GM19043 (cell line): Measurements from ENCODE around the gene DCLRE1B.

Source experiments
- ATAC-seq: cut with Tn5 transposase; IDR thresholded peaks from one replicate; pipeline ENCODE4 v1.9.1; 2021; ENCODE audit warnings: low read depth; ENCODE audit not compliant: unreplicated experiment

Gene DCLRE1B

DNA sequence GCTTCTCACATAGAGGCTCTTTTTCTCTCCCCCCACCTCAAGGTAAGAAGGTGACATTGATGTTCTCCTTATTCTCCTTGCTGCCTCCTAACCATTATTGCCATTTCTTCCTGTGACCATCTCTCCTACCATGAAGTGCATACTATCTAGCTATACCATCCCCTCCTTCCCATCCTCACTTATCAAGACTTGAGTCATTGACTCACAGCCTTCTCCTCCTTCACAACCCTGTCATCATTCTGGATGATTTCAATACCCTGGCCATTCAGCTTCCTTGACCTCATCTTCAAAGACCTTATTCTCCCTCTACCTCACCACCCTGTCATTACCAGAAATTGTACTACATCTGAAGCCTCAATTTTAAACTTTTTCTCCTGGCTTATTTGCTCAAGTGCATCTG lies 13.1 kb downstream of the DCLRE1B start:
- no peak for ATAC-seq

DNA sequence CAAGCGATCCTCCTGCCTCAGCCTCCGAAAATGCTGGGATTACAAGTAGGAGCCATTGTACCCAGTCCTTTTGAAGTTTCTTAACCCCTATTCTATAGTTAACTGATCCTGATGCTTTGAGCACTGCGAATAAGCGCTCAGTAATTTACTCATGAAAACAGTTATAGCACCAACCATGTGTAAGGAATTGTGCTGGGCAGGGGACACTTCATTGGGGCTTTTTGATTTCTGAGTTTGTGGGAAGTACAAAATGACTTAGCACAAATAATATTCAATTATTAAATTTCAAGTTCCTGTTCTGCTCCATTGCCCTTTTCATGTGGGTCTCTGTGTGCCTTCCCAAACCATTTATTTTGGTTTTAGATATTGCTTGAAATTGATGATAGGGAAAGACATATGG lies 17.8 kb downstream of the DCLRE1B start:
- ATAC-seq = no peak

DNA sequence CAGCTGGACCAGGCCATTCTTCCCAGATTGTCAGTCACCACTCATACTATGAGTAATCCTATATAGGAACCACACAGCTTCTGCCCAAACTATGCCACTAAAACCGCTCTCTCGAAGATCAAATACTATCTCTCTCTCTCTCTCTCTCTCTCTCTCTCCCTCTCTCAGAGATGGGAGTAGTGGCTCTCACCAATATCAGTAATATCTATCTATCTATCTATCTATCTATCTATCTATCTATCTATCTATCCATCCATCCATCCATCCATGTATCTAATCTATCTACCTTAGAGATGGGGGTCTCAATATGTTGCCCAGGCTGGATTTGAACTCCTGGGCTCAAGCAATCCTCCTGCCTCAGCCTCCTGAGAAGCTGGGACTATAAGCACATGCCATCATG lies 19.3 kb downstream of the DCLRE1B start:
- ATAC-seq = no peak

DNA sequence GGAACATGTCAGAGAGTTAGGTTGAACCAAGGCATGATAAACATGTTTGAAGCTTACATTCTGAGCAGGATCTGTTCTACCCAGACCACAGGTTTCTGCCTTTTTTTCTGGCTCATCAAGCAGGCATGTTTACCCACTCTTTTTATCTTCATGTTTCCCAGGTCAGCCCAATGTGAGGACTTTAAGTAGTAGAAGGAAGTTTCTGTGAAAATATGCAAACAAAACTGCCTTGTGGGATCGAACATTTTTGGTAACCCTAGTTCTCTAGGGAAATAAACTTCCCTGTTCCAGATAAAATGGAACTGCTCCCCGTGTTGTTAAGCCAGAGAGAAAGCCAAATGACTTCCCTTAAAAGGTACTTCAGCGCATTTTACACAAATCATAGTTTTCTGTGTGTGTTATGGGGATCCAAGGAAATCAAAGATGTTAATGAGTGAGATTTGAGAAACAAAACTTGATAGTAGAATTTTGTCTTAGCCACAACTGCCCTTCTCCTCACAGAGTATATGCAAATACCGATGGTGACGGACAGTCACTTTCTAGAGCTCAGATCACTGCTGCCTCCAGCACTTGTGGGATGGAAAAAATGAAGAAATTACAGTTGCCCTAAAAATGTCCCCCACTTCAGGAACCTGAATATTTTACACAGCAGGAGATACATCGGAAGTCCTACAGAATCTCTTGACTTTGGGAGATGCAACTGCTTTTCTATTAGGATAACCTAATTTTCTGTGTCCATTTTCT lies 23.2 kb downstream of the DCLRE1B start:
- ATAC-seq = peak; percentile 33

DNA sequence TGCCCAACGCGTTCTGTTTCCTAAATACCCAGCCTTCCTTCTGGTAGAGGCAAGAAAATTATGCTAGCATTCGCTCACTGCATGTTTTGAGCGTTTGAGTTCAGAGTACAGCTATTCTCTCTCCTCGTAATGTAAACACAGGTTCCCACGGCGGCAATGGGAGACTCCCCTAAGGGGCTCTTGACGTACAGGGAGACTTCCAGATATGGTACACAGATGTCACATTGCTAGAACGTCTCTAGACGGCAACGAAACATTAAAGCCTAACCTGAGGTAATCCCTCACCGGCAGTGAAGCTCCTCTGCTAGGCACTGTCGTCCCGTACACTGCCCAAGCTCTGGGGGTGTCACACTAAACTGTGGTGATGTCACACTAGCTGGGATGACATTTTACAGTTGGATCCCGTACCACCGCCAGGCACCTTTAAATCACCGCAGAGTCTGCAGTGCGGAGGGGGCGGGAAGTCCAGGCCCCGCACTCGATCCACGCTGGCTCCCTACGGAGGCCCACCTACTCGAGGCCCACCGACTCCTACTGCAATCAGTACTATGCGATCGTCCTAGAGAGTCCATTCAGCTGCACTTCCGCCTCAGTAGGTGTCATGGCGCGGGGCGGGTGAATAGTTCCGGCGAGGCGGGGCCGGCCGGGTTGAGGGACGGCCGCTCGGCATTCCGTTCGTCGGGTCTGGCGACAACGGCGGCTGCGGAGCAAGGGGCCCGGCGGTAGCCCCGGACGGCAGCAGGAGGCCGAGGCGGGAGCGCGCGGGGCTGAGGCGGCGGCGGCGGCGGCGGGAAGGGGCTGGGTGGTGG lies 24.0 kb downstream of the DCLRE1B start, which contains the start of gene HIPK1:
Gene HIPK1 (plus strand): TSS at position 384 of the 809 bp plus-strand sequence.
- peak; percentile 52 for ATAC-seq

DNA sequence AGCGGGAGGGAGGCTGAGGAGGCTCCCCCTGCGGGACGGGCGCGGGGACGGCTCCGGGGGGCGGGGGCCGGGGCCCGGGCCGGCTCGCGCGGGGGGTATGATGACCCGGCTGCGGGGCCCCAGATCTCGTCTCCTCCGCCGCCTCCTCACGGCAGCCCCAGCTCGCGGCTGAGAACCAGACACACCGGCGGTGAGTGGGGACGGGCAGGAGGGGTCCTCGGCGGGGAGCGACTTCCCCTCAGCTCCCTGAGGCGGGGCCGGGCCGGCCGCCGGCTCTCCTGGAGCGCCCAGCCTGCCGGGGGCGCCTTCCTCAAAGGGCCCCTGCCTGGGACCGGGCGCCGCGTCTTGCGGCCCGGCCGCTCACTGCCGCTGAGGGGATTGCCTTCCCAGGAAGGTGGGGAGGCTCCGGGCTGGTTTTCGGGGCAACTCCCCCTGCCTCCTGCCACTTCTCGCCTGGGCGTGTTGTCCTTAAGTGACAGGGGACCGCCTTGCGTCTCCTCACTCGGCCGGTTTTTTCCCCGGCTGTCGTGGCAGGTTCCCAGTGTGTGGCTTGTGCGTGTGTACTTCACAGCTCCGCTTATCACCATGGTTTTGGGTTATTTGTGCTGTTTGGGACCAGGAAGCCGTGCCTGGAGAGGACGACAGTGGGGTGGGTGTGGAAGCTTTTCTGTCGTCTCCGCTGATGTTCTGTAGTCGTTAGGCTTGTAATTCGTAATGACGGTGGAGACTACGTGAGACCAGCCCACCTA lies 24.8 kb downstream of the DCLRE1B start:
- peak; percentile 22 for ATAC-seq

DNA sequence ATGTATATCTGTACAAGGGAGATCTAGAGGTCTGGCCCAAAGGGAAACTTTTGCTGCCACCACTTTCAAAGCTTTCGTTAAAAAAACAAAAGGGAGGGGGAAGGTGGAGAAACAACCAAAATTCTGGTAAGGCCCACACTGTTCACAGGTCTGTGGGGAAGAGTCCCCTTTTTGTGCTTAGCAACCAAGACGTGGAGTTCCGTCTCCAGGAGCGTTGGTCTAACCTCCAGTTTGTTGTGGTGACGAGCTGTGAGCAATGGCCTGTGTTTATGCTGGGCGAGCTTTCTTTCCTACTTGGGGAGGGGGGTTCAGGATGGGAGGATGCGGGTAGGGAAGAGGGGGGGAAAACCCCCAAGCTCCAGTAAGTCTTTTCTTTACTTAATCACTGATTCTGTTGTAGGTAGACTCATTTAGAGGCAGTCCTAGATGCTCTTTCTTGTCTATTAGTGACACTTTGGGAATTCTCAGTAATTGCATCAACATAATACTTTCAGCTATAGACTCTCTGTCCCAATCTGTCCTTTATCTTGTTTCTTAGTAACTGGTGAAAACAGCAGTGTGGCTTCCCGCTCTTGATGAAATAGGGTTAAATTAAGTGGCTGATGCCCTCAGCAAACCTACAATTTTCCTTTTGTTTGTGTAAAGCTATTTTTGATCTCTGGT lies 25.5 kb downstream of the DCLRE1B start:
- ATAC-seq = peak; percentile 35

DNA sequence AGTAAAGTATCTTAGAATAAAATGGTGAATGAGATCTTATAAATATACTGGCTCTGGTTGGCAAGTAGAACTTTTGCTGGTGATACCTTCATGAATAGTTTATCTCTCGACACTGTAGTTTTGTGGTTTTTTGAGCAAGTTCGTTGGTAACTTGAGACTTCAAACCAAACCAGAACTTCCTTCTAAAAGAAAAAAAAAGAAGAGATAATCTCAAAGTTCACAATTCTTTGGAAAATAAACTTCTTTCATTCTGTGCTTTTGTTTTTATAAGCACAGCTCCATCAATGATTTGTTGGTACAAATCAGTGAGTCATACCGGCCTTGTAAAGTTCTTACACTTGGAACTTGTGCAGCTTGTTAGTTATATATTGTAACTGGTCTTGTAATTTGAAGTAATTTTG lies 26.3 kb downstream of the DCLRE1B start:
- no peak for ATAC-seq

DNA sequence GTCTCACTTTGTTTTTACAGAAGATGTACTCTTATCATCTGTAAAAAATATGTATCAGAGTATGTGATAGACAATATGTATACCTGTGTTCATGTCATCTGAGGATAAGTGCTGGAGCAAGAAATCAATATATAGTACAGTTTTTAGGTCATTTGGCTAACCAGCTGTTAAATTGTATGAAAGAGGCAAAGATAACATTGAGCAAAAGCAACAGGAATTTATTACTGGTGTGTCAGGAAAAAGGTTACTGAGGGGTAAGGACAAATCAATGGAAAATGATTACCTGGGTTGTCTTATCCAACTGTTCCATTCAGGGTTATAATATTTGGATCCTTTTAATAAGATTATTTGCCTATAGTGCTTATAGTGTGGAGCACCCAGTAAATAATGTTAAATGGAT lies 28.9 kb downstream of the DCLRE1B start:
- ATAC-seq = no peak

DNA sequence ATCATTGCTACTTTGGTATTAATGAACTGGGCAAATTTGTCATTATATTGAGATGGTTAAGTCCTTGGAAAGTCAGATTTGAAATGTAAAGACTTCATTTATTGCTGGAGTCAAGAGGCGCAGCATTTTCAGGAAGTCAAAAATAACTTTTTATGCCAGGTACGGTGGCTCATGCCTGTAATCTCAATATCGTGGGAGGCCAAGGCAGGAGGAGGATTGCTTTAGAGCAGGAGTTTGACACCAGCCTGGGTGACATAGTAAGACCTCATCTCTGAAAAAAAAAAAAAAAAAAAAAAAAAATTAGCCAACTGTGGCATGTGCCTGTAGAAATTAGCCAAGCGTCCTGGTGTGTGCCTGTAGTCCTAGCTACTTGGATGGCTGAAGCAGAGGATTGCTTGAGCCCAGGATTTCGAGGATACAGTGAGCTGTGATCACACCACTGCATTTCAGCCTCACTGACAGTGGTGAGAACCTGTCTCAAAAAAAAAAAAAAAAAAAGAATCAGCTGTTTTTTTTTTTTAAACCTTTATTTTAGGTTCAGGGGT lies 29.5 kb downstream of the DCLRE1B start:
- ATAC-seq = no peak

DNA sequence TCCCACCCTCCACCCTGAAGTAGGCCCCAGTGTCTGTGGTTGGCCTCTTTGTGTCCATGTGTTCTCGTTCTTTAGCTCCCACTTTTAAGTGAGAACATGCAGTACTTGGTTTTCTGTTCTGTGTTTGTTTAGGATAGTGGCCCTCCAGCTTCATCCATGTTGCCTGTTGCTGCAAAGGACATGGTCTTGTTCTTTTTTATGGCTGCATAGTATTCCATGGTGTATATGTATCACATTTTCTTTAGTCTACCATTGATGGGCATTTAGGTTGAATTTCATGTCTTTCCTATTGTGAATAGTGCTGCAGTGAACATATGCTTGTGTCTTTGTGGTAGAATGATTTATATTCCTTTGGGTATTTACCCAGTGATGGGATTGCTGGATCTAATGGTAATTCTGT lies 30.1 kb downstream of the DCLRE1B start:
- ATAC-seq = no peak

DNA sequence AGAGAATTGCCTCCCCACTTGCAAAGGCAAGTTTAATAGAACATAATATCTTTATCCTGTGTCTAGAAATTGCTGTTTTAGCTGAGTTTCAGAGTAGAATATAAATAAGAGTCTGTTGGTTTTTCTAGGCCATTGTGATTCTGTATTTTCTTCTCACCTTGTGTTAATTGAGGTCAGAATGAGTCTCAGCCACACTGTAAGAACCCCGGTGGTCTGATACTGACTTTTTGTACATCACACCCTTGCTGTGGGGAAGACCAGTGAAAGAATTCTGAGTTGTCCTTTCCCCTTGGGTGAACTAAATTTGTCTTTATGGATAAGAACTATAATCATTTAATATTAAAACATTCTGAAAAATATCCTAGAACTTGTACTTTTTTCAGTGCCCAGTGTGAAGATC lies 30.8 kb downstream of the DCLRE1B start:
- ATAC-seq = no peak

DNA sequence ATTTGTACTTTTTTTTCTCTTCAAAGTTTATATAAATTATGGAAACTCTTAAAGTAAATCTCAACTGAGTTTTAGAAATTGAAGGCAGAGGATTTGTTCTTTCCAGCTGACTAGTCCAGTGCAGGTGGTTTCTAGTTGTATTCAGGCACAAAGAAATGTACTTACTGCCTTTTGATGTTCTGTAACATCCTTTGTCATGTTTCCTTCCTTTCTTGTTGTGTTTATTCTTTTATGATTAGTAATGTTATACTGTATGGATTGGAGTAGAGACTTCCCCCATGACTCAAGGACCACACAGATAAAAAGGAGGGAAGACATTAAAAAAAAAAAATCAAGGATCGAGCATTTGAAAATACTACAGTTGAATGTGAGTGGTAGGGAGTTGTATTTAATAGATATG lies 32.0 kb downstream of the DCLRE1B start:
- no peak for ATAC-seq

DNA sequence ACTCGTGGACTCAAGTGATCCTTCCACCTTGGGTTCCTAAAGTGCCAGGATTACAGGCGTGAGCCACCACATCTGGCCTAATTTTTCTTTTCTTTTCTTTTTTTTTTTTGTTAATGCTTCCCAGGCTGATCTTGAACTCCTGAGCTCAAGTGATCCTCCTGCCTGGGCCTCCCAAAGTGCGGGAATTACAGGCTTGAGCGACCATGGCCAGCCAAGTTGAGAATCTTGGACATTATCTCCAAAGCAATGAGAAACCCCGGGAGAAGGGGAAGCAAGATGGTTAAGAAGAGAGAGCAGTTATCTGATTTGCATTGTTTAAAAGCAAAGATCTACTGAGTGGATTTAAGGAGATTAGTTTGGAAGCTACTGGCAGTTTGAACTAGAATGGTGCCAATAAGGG lies 33.1 kb downstream of the DCLRE1B start:
- no peak for ATAC-seq

DNA sequence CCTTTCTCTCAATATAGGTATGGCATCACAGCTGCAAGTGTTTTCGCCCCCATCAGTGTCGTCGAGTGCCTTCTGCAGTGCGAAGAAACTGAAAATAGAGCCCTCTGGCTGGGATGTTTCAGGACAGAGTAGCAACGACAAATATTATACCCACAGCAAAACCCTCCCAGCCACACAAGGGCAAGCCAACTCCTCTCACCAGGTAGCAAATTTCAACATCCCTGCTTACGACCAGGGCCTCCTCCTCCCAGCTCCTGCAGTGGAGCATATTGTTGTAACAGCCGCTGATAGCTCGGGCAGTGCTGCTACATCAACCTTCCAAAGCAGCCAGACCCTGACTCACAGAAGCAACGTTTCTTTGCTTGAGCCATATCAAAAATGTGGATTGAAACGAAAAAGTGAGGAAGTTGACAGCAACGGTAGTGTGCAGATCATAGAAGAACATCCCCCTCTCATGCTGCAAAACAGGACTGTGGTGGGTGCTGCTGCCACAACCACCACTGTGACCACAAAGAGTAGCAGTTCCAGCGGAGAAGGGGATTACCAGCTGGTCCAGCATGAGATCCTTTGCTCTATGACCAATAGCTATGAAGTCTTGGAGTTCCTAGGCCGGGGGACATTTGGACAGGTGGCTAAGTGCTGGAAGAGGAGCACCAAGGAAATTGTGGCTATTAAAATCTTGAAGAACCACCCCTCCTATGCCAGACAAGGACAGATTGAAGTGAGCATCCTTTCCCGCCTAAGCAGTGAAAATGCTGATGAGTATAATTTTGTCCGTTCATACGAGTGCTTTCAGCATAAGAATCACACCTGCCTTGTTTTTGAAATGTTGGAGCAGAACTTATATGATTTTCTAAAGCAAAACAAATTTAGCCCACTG lies 35.5 kb downstream of the DCLRE1B start:
- no peak for ATAC-seq

DNA sequence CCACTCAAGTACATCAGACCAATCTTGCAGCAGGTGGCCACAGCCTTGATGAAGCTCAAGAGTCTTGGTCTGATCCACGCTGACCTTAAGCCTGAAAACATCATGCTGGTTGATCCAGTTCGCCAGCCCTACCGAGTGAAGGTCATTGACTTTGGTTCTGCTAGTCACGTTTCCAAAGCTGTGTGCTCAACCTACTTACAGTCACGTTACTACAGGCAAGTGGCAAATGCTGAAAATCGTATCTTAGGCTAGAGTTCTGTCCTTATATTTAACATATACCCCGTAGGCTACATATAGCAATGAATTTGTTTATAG lies 36.1 kb downstream of the DCLRE1B start:
- ATAC-seq = no peak

DNA sequence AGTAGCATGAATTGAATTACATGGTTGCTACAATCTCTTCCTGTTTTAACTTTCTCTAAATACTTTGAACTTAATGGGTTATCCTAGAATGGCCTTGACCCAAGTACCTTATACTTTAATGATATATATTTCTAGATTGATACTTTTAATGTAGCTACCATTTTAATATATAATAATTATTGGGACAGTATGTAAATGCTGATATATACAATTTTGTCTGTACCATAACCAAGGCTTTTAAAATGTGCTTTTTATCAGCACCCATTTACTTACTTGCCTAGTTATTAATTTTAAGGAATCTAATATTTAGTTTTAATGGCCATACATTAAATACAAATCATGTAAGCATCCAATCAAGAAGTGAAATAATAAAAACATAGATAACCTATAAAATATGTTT lies 37.4 kb downstream of the DCLRE1B start:
- ATAC-seq = no peak

DNA sequence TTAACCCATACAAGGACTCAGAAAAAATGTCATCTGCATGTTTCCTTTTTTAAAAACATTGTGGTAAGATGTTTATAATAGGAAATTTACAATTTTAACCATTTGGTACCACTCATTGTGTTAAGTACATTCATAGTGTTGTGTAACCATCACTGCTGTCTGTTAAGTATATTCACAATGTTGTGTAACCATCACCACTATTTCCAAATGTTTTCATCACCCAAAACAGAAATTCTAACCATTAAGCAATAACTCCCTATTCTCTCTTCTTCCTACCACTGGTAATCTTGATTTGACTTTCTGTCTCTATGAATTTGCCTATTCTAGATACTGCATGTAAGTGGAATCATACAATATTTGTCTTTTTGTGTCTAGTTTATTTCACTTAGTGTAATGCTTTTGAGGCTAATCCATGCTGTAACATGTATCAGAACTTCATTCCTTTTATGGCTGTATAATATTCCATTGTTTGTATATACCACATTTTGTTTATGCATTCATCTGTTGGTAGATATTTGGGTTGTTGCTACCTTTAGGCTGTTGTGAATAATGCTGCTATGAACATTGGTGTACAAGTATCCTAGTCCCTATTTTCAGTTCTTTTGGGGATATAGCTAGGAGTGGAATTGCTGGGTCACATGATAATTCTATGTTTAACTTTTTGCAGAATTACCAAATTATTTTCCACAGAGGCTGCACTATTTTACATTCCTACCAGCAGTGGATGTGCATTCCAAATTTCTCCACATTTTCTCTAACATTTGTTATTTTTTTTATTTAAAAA lies 38.1 kb downstream of the DCLRE1B start:
- ATAC-seq = no peak

DNA sequence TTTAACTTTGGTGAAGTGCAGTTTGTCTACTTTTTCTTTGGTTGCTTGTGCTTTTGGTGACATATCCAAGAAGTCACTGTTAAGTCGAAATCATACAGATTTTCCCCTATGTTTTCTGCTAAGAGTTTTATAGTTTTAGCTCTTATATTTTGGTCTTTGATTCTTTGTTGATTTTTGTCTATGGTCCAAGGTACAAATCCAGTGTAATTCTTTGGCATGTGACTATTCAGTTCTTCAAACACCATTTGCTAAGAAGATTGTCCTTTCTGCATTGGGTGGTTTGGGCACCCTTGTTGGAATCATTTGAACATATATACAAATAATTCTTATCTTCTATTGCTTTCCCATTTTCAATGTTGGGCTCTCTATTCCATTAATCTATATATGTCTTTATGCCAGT lies 40.2 kb downstream of the DCLRE1B start:
- no peak for ATAC-seq
